ENCODE measurements around the gene BACH2.
"Not testable (repeated sequence)": the region's sequence is repeated elsewhere in the genome, so short reads cannot be mapped to it uniquely, and the experiment has no call there.

BACH2 gene

GRCh38 chr6:89939144-89939543 lies 357.5 kb downstream of the BACH2 start:
- DNase-seq (ENCODE audit: low spot score) = no peak

DNA sequence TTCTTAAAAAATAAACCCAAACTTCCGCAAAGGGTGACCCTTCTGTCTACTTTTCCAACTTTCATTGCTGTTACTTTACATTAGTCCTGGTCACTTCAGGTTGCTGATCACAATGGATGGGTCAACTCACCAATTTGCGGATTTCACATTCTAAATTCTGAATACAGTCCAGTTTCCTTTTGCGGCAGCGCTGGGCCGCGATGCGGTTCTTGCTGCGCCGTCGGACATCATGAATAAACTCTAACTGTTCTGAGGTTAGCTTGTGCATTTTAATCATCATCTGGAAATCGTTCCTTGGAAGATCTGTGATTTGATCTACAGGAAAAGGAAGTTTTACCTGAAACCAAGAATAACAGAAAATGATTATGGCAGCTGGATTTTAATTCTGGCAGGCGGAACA lies 358.6 kb downstream of the BACH2 start:
- DNase-seq (ENCODE audit: low spot score) = no peak

- no peak for DNase-seq (ENCODE audit: low spot score)
These were observed 360.5 kb downstream of the BACH2 start for GRCh38 chr6:89936177-89936576.

DNA sequence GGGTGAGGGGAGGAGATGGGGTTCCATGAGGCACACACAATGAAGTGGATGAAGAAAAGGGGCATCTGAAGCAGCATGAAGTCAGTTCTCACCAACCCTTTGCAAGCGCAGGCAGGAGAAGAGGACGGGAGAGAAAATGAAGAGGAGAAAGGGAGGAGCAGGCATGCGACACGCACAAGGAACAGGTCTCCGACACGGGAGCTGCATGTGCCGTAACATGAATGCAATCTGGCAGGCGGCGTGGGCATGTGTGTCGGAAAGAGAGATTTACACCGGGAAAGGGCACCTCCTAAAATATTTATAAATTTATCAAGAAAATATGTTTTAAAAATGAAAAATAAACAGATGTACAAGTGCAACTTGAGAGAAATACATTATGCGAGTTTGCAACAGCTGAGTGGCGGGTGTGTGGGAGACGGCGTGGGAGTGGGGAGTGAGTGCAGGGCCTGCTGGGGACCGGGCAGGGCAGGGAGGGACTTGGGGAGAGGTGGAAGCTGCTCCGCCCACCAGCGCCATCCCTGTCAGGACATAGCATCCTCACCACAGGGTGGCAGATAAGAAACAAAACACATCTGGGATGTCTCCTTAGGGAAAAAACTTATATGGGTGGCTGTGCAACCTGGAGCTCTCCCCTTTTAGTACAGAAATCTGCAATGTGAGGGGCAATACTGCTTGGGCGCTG lies 361.8 kb downstream of the BACH2 start:
- DNase-seq (ENCODE audit: low spot score) = no peak

- no peak for DNase-seq (ENCODE audit: low spot score)
These were observed 364.3 kb downstream of the BACH2 start for GRCh38 chr6:89932245-89932802.

GRCh38 chr6:89930789-89931188 lies 365.9 kb downstream of the BACH2 start:
- no peak for DNase-seq (ENCODE audit: low spot score)

- no peak for DNase-seq (ENCODE audit: low spot score)
These were observed 368.0 kb downstream of the BACH2 start for GRCh38 chr6:89928604-89929003.

GRCh38 chr6:89927791-89928550 lies 368.7 kb downstream of the BACH2 start:
- no peak for DNase-seq (ENCODE audit: low spot score)

DNA sequence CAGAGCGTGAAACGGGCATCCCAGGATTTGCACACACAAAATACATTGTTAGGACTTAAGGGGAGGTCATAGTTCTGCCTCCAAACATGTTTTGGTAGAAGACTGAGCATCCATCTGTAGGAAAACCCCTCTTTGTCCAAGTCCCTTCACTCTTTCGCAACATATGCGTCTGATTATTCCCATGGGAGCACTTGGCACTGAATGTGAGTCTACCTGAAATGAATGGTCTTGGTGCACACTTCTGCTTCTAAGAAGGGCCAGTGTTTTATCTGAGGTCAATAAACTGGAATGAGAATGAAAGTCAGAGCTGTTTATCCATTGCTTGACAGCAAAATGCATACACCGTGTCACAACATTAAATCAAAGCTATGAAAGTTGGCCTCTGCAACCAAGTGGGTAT lies 369.4 kb downstream of the BACH2 start:
- no peak for DNase-seq (ENCODE audit: low spot score)

DNA sequence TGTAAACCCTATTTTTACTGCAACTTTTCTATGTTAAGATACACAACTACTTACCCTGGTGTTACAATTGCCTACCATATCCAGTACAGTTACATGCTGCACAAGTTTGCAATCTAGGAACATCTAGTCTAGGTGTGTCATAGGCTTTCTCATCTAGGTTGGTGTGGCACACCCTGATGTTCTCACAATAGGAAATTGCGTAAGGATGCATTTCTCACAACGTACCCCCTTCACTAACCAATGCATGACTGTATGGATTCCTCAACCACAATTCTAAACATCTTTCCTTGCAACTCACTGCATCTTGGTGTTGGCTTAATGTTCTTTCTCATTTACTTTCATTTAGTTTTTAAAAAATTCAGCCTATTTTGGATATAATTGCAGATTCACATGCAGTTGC lies 370.8 kb downstream of the BACH2 start:
- no peak for DNase-seq (ENCODE audit: low spot score)

GRCh38 chr6:89924231-89924630 lies 372.4 kb downstream of the BACH2 start:
- DNase-seq (ENCODE audit: low spot score) = no peak

DNA sequence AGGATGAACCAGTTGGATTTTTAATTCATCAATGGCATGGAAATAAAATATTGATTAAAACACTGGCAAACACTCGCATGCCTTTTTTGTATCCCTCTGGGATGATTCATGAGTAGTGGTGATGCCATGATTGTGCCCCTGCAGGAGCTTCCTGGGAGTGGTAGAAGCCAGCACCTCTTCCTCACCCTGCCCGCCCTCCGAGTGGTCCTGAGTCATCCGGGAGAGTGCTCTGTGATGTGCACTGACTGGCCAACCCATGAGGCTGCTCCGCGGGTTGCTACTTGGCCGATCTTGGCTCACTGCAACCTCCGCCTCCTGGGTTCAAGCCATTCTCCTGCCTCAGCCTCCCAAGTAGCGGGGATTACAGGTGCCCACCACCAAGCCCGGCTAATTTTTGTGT lies 375.0 kb downstream of the BACH2 start:
- DNase-seq (ENCODE audit: low spot score) = no peak

DNA sequence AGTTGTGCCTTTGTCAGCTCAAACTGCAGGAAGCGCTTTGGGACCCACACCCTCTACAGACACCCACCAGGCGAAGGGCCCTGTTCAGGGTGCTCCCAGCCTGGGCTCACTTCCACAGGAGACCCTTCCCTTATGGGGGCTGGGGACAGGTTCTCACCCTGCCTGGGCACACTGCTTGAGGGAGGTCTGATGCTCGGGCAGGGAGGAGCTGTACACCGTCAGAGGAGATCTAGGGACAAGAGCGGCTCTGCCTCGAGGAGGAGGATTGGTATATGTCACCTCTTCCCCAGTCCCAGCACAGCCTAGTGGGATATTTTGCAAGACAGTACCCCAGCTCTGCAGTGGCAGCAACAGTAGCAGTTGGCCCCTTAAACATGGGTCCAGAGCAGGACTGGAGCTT lies 375.4 kb downstream of the BACH2 start:
- DNase-seq (ENCODE audit: low spot score) = no peak

GRCh38 chr6:89917801-89918366 lies 378.8 kb downstream of the BACH2 start:
- DNase-seq (ENCODE audit: low spot score) = no peak

- DNase-seq (ENCODE audit: low spot score) = no peak
These were observed 379.4 kb downstream of the BACH2 start for GRCh38 chr6:89917216-89917615.

GRCh38 chr6:89916136-89916920 lies 380.3 kb downstream of the BACH2 start:
- DNase-seq (ENCODE audit: low spot score) = no peak

- no peak for DNase-seq (ENCODE audit: low spot score)
These were observed 385.8 kb downstream of the BACH2 start for GRCh38 chr6:89910902-89911240.

GRCh38 chr6:89910001-89910901 lies 386.4 kb downstream of the BACH2 start:
- DNase-seq (ENCODE audit: low spot score) = not testable (repeated sequence)

DNA sequence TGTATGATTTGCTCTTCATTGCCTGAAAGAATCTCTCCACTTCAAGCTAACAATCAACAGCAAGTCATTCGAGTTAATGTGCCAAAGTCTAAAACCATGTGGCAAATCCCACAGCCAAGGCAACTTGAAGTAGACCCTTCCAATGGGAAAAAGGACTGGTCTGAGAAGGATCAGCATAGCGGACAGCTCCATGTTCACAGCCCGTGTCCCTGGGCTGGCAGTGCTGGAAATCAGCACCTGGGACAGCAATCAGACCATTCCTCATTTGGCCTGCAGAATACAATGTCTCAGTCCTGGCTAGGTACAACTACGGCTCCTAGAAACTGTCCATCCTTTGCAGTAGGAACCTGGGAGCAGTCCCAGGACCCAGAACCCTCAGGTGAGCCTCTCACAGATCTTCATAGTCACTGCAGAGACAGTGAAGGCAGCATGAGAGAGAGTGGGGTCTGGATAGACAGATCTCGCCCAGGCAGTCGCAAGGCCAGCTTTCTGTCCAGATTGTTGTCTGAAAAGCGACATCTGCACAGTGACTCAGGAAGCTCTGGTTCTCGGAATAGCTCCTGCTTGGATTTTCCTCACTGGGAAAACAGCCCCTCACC lies 401.3 kb downstream of the BACH2 start:
- DNase-seq (ENCODE audit: low spot score) = no peak

DNA sequence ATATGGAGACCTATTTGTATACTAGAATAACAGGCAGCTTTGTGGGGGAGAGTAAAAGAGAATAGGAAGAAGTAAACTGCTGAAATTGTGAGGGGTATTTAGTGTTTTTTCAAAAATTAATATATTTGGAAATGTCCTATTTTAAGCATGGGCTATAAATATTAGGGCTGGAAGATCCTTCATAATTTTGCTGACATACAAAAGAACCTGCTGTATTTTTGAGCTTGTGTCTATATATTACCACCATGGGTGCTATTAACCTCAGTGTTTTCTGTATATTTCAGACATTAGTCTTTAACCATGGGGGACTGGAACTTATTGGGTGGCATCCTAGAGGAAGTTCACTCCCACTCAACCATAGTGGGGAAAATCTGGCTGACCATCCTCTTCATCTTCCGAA lies 402.5 kb downstream of the BACH2 start, which contains the start of gene GJA10:
TSS of gene GJA10 (plus strand) at position 301 of the 400 bp plus-strand sequence. CDS start at position 301, 0 bp downstream.
- no peak for DNase-seq (ENCODE audit: low spot score)

- not testable (repeated sequence) for DNase-seq (ENCODE audit: low spot score)
These were observed 404.1 kb downstream of the BACH2 start for GRCh38 chr6:89892577-89892976.
